ENCODE data around the gene FBXW8.

Gene FBXW8

DNA sequence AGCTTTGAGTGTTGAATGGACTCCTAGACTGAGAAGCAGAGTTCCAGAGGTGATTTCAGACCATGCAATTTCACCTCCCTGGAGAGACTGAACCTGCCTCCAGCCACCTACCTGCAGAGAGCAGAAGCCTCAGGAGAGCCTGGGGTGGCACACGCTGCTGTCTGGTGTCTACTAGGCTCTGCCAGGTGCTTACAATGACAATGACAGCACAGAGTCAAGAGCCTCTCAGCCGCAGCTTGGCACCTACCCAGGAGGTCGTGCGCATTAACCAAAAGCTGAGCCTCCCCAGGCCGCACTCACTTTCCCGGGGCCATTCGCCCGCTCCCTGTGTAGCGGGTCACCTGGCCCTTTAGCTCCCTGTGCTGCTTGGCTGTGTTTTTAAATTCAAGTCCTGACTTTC, 125.3 kb downstream of the FBXW8 start:
- no peak overlapping the region for H3K4me3 ChIP-seq (ENCODE audit: low read depth, low read length)
- TF ChIP-seq, protein P1, sequence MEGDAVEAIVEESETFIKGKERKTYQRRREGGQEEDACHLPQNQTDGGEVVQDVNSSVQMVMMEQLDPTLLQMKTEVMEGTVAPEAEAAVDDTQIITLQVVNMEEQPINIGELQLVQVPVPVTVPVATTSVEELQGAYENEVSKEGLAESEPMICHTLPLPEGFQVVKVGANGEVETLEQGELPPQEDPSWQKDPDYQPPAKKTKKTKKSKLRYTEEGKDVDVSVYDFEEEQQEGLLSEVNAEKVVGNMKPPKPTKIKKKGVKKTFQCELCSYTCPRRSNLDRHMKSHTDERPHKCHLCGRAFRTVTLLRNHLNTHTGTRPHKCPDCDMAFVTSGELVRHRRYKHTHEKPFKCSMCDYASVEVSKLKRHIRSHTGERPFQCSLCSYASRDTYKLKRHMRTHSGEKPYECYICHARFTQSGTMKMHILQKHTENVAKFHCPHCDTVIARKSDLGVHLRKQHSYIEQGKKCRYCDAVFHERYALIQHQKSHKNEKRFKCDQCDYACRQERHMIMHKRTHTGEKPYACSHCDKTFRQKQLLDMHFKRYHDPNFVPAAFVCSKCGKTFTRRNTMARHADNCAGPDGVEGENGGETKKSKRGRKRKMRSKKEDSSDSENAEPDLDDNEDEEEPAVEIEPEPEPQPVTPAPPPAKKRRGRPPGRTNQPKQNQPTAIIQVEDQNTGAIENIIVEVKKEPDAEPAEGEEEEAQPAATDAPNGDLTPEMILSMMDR (IDR thresholded peaks at IDR 0.05; ENCODE audit: low read depth, low read length), result no peak

DNA sequence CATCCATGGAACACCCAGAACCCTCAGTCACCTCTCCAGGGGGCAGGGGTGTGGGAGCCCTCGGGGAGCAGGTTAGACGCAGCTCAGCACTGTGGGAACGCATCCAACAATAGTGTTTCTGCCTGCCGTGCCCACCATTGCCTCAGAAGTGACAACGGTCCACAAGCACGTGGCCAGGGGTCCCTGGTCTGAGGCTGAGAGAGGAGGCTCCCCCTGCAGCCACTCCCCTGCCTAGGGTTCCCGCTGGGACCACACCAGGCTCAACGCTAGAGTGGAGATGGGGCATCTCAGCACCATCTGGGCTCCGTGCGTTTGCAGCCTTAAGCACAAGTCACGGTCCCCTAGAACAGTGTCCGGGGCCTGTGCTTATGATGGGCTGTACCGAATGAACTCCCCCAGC, 125.8 kb downstream of the FBXW8 start:
- no peak overlapping the region for H3K4me3 ChIP-seq (ENCODE audit: low read depth, low read length)
- TF ChIP-seq, protein P1 (IDR thresholded peaks at IDR 0.05; ENCODE audit: low read depth, low read length), result no peak

DNA sequence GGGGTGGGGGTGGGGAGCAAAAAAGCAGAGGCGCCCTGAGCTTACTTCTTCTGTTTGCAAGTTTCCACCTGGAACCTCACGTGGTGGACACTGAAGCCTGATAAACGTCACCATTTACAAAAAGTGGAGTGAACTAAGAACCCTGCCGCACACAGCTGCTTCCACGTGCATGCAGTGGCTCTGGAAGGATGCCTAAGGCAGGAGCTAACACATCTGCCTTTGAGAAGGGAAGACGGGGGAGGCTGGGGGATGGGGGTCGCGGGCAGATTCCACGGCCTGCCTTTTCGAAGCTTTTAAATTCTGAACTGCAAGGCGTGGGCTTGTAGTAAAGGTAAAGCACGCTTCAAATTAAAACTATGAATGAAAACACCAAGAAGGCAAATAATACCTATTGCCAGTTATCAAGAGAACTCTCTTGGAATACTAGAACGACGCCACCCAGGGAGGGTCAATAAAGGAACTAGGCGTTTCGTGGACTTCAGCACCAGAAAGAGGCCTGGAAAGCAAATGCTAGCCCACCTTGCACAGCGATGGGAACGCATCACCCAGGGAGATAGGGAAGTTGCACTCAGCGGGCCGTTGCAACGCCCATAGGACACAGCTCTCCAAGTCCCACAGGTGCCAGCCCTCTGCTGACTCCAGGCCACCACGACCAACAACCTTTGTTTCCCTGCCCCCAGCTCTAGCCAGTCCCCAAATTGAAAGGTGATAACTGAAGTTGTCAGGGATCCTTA, 126.7 kb downstream of the FBXW8 start:
- TF ChIP-seq, protein P1 (IDR thresholded peaks at IDR 0.05; ENCODE audit: low read depth, low read length), result no peak
- H3K4me3 ChIP-seq (ENCODE audit: low read depth, low read length), result no peak overlapping the region

DNA sequence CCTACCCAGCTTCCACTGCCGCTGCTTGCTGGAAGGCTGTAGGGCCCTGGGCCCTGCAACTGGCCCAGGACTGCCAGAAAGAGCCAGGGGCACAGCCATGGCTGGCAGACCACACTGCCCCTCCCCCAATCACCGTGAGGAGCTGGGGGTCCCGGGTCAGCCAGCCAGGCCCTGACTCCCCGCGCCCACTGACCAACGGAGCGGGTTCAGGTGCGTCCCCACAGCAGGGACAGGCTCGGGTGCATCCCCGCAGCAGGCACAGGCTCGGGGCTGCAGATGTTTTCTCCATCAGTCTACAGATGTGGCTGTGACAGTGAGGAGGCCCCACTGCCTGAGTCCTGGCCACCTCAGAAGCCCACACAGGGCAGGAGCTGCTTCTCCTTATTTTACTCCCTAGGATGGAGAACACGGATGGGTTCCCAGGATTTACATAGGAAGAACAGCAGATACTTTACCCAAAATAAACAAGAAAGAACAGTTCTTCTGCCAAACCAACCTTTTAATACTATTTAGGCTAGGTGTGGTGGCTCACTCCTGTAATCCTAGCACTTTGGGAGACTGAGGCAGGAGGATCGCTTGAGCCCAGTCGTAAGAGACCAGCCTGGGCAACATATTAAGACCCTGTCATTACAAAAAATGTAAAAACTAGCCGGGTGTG, 127.4 kb downstream of the FBXW8 start:
- TF ChIP-seq, protein P1 (IDR thresholded peaks at IDR 0.05; ENCODE audit: low read depth, low read length), result no peak
- H3K4me3 ChIP-seq (ENCODE audit: low read depth, low read length), result no peak overlapping the region

DNA sequence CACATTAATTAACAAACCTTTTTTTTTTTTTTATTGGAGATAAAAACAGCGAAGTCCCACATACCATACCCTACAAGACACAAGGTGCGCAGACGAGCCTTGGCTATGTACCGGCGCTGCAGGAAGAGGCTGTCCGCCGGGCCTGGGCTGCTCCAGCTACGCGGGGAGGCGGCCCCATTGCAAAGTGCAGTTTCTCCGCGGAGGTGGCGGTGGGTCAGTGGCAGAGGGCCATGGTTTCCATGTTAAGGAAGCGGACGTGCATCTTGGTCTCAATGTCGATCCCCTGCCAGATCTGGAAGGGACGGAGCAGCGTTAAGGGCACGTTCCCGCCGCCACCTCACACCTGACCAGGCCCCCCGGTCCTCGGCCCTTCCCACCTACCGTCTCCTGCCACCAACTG, 128.2 kb downstream of the FBXW8 start:
- TF ChIP-seq, protein P1 (IDR thresholded peaks at IDR 0.05; ENCODE audit: low read depth, low read length), result no peak
- H3K4me3 ChIP-seq (ENCODE audit: low read depth, low read length), result no peak overlapping the region

DNA sequence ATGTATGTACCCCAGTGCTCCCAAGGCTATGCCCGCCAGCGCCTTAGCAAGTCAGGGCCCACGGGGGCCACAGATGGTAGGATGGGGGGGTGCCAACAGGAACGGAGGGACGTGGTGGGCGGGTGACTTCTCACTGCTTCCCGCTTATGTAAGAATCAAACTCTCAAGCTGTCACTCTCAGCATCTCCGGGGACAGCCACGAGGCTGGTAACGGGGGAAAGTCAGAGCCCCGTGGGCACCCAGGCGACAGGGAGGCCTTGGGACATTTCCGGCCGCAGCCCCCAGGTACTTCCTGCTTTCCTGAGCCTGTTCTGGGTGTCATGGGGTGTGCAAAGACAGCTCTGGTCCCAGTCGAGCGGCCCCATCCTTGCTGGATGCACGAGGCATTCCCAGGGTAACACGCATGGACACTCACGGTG, 129.2 kb downstream of the FBXW8 start:
- H3K4me3 ChIP-seq (ENCODE audit: low read depth, low read length), result no peak overlapping the region
- TF ChIP-seq, protein P1 (IDR thresholded peaks at IDR 0.05; ENCODE audit: low read depth, low read length), result no peak

DNA sequence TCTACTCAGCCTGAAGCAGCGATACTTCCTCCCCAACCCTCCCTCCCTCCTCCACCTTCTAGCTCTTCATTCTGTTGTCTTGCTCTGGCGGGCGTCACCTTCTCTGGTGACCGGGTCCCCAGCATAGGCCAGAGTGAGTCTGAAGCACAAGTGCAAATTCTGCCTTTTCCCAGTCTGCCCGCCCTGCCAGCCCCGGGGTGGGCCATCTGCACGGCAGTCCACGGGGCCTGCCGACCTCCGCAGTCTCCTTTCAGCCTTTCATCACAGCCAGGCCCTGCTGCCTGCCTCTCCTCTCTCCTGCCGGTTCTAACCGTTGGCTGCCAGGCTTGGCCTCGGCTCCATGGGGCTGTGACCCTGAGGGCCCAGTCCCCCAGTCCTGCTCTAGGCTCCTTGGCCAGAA, 129.7 kb downstream of the FBXW8 start:
- TF ChIP-seq, protein P1 (IDR thresholded peaks at IDR 0.05; ENCODE audit: low read depth, low read length), result no peak
- no peak overlapping the region for H3K4me3 ChIP-seq (ENCODE audit: low read depth, low read length)

All from WI38 (cell line).